Endothelial cell (in vitro differentiated cells): Measurements from ENCODE around the gene TMEM273. TPM values are rescaled to one million over a fixed set of nuclear protein-coding genes. Genes with fewer than 3 reads are reported as not detected.

ENCODE experiments used
- DNase-seq: peaks from one replicate; pipeline ENCODE4 v3.0.0; 2021; ENCODE audit warnings: low spot score
- H3K27ac Mint-ChIP-seq: one replicate; pipeline ENCODE4 v1.8.0; 2021; ENCODE audit warnings: mixed read lengths, inconsistent platforms; ENCODE audit not compliant: unreplicated experiment
- H3K27me3 Mint-ChIP-seq: one replicate; pipeline ENCODE4 v1.8.0; 2021; ENCODE audit warnings: mild to moderate bottlenecking, moderate library complexity, mixed read lengths, inconsistent platforms; ENCODE audit not compliant: unreplicated experiment
- H3K36me3 Mint-ChIP-seq: one replicate; pipeline ENCODE4 v1.8.0; 2021; ENCODE audit warnings: mild to moderate bottlenecking, low read depth, mixed read lengths, inconsistent platforms; ENCODE audit not compliant: unreplicated experiment
- H3K4me1 Mint-ChIP-seq: one replicate; pipeline ENCODE4 v1.8.0; 2021; ENCODE audit warnings: mild to moderate bottlenecking, mixed read lengths, inconsistent platforms; ENCODE audit not compliant: unreplicated experiment
- H3K4me3 Mint-ChIP-seq: one replicate; pipeline ENCODE4 v1.8.0; 2021; ENCODE audit warnings: mild to moderate bottlenecking, mixed read lengths, inconsistent platforms; ENCODE audit not compliant: unreplicated experiment
- H3K9me3 Mint-ChIP-seq: one replicate; pipeline ENCODE4 v1.8.0; 2021; ENCODE audit warnings: mixed read lengths, inconsistent platforms; ENCODE audit not compliant: unreplicated experiment
- total RNA-seq: library from RNA; stranded (reverse); fragmentation: NEBNext Ultra II Directional; extraction: Animal tissue kit (Norgen Biotek cat#: 25700); gene quantifications from one replicate; pipeline ENCODE4 v1.2.1, GENCODE V29; 2021; ENCODE audit not compliant: unreplicated experiment
- TF ChIP-seq, protein P1 (sequence below): fragments of 200-600 bp; sonication (generic); IDR thresholded peaks from one replicate; pipeline ENCODE4 v1.5.0; 2021; ENCODE audit warnings: antibody characterized with exemption; ENCODE audit not compliant: unreplicated experiment

Gene TMEM273
- total RNA-seq, 1 donor from 2014 or later, result 1.6 TPM

DNA sequence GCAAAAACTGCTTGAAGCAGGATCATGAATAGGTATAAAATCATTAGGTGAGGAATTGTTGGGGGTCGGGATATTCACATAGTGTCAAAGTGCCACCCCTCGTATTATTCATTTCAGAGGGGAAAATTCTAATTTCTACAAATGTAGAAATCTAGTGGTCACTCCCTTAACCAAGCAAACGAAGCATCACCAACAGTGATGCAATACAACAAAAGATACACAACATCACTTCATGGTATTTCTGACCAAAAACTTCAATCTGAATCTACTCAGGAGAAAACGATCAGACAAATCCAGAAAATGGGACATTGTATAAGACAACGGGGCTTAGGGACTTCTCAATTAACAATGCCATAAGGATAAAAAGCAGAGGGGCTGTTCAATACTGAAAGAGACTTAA lies 28.1 kb downstream of the TMEM273 start:
- Mint-ChIP-seq H3K9me3 (no peaks in the 10 kb centered on the region), H3K27me3 (no peaks in the 10 kb centered on the region), H3K4me1 (peaks cover 2% of the 10 kb centered on the region), H3K27ac (no peak overlapping the region), H3K4me3 (no peak overlapping the region), H3K36me3 (no peaks in the 10 kb centered on the region)
- TF ChIP-seq, protein P1, sequence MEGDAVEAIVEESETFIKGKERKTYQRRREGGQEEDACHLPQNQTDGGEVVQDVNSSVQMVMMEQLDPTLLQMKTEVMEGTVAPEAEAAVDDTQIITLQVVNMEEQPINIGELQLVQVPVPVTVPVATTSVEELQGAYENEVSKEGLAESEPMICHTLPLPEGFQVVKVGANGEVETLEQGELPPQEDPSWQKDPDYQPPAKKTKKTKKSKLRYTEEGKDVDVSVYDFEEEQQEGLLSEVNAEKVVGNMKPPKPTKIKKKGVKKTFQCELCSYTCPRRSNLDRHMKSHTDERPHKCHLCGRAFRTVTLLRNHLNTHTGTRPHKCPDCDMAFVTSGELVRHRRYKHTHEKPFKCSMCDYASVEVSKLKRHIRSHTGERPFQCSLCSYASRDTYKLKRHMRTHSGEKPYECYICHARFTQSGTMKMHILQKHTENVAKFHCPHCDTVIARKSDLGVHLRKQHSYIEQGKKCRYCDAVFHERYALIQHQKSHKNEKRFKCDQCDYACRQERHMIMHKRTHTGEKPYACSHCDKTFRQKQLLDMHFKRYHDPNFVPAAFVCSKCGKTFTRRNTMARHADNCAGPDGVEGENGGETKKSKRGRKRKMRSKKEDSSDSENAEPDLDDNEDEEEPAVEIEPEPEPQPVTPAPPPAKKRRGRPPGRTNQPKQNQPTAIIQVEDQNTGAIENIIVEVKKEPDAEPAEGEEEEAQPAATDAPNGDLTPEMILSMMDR, result no peak
- no peak for DNase-seq

DNA sequence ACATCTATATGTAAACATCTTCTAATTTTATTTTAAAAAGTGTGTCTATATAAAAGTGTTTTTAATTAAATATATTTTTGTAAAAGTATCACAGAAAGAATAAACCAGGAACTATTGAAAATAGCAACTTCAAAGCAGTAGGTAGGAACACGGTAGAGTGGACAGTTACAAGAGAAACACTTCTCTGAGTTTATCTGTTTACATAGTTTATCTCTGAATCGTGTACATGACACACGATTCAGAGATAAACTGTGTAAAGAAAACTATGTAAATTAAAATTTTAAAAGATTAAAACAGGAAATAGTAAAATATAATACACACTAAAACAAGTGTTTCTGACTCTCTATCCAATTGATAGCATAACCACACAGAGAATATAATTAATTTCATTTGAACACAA lies 29.3 kb downstream of the TMEM273 start:
- H3K27me3 Mint-ChIP-seq, result no peaks in the 10 kb centered on the region
- peaks cover 2% of the 10 kb centered on the region for H3K4me1 Mint-ChIP-seq

GRCh38 chr10:49158404-49158803 lies 29.8 kb downstream of the TMEM273 start:
- Mint-ChIP-seq H3K4me3 (no peak overlapping the region), H3K9me3 (no peaks in the 10 kb centered on the region), H3K36me3 (no peaks in the 10 kb centered on the region), H3K27ac (no peak overlapping the region), H3K4me1 (peaks cover 2% of the 10 kb centered on the region), H3K27me3 (peaks cover 1% of the 10 kb centered on the region)
- TF ChIP-seq, protein P1, result no peak
- DNase-seq, result no peak

More for the DNA sequence above, 29.3 kb downstream of the TMEM273 start:
- Mint-ChIP-seq H3K9me3 (no peaks in the 10 kb centered on the region), H3K36me3 (no peaks in the 10 kb centered on the region), H3K27ac (no peak overlapping the region), H3K4me3 (no peak overlapping the region)
- TF ChIP-seq, protein P1, result no peak
- DNase-seq, result no peak

DNA sequence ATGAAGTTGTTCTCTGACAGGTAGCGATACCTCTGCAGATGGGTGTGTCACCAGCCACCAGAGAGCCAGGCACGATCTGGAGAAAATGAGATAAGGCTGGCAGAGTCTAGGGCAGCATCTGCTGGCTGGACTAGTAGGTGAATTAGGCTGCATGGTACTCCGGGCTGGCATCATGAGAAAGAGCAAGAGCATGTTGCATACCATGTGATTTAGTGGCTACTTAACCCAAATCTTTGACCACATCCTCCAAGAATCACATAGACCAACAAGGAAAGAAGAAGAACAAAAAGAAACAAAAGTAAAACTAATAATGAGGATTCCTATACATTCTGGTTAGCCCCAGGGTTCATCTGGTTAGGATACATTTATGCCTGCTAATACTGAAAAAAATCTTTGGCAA lies 31.0 kb downstream of the TMEM273 start:
- H3K4me3 Mint-ChIP-seq, result no peak overlapping the region
- H3K9me3 Mint-ChIP-seq, result no peaks in the 10 kb centered on the region
- H3K27ac Mint-ChIP-seq, result no peak overlapping the region
- no peak for DNase-seq
- H3K27me3 Mint-ChIP-seq, result peaks cover 1% of the 10 kb centered on the region
- peaks cover 2% of the 10 kb centered on the region for H3K4me1 Mint-ChIP-seq
- TF ChIP-seq, protein P1, result no peak
- H3K36me3 Mint-ChIP-seq, result no peaks in the 10 kb centered on the region

DNA sequence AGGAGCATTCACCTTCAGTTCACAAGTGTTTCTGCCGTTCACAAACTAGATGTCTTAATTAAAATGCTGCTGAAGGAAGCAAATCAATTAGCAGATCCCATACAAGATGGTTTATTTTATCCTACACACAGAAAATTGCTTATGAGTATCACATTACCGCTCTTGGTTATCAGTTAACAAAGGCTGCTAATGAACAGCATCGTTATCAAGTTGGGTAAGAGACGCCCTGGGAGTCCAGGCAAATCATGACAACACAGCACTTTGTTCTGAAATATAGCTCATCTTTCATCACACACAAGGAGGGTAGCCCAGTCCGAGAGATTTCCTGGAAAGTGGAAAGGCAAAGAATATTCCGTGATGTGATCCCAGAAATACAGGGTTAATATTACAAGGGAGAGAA lies 33.5 kb downstream of the TMEM273 start:
- no peak for DNase-seq
- H3K4me1 Mint-ChIP-seq, result peaks cover 2% of the 10 kb centered on the region
- H3K36me3 Mint-ChIP-seq, result no peaks in the 10 kb centered on the region
- H3K27me3 Mint-ChIP-seq, result peaks cover 1% of the 10 kb centered on the region
- no peak overlapping the region for H3K4me3 Mint-ChIP-seq
- TF ChIP-seq, protein P1, result no peak
- H3K27ac Mint-ChIP-seq, result no peak overlapping the region
- H3K9me3 Mint-ChIP-seq, result no peaks in the 10 kb centered on the region
